K562 (cell line): ENCODE results near the gene SIRT2. TPM values are rescaled to one million over a fixed set of nuclear protein-coding genes. Genes with fewer than 3 reads are reported as not detected.

Experiments
- ATAC-seq: fragments of 200-7000 bp; cut with Tn5 transposase; 3 replicates; pipeline ENCODE4 v1.9.1; 2020; ENCODE audit warnings: moderate library complexity
- BruUV-seq: library from RNA; stranded (reverse); fragments of 400-500 nt; replicated peaks from 2 replicates; lab custom pipeline; 2021; lab: Mats Ljungman, UMichigan
- CTCF ChIA-PET: fragments of 300-600 bp; formaldehyde crosslinking; extraction: SDS; loops from one replicate; lab custom pipeline; 2021; ENCODE audit warnings: low intra/inter-chr PET ratio; lab: Yijun Ruan, JAX
- POLR2A ChIA-PET: fragments of 300-600, 350-650 bp; sonication (Branson Sonifier 250); formaldehyde crosslinking; extraction: SDS; loops from one replicate; lab custom pipeline; 2021; ENCODE audit warnings: antibody characterized with exemption, inconsistent platforms; lab: Yijun Ruan, JAX
- DNase-seq, 4 experiments: peaks; one replicate each; pipeline versions ENCODE4 v3.0.0 to v3.0.0-alpha.2; 2011 to 2018; ENCODE audit warnings: low spot score in 3 of 4, mixed read lengths in 3 of 4; ENCODE audit errors: extremely low read depth in 1 of 4
- FAIRE-seq: peaks from 2 replicates; lab custom pipeline; 2011; peaks lifted over from hg19 to GRCh38; lab: Jason Lieb, UNC
- H2AFZ ChIP-seq: 2 replicates; pipeline ENCODE4 v1.6.0; 2011; ENCODE audit warnings: low read depth, low read length, control low read depth, inconsistent platforms
- H3K27ac ChIP-seq: fragments of 200-600 bp; 3 replicates; pipeline ENCODE4 v1.8.0; 2011; ENCODE audit warnings: low read depth, mild to moderate bottlenecking, control low read depth, inconsistent platforms, low read length, moderate library complexity, mixed read lengths; ENCODE audit errors: extremely low read depth
- H3K27me3 ChIP-seq, 2 experiments: fragments of 300-600 bp in 1 of 2; 2 replicates in 1 of 2; 3 replicates in 1 of 2; pipeline versions ENCODE4 v1.6.0 to v1.8.0; 2011; ENCODE audit warnings: inconsistent platforms in 2 of 2, low read length in 2 of 2, mild to moderate bottlenecking in 1 of 2, mixed read lengths in 1 of 2, moderate library complexity in 1 of 2; ENCODE audit not compliant: control insufficient read depth in 2 of 2, insufficient read depth in 2 of 2
- H3K36me3 ChIP-seq: fragments of 300-600 bp; 3 replicates; pipeline ENCODE4 v1.8.0; 2011; ENCODE audit warnings: mild to moderate bottlenecking, low read length, inconsistent platforms; ENCODE audit not compliant: control insufficient read depth, insufficient read depth
- H3K4me1 ChIP-seq, 2 experiments: fragments of 200-600 bp in 1 of 2; replicated peaks in 1 of 2; 2 replicates in 1 of 2; 3 replicates in 1 of 2; pipeline versions ENCODE4 v1.5.1 to v1.8.0; 2011; ENCODE audit warnings: inconsistent platforms in 2 of 2, low read length in 2 of 2, mild to moderate bottlenecking in 1 of 2, mixed read lengths in 1 of 2, moderate library complexity in 1 of 2; ENCODE audit not compliant: control insufficient read depth in 2 of 2, insufficient read depth in 2 of 2
- H3K4me2 ChIP-seq: 2 replicates; pipeline ENCODE4 v1.6.1; 2011; ENCODE audit warnings: low read length, control low read depth, inconsistent platforms, mixed read lengths; ENCODE audit not compliant: insufficient read depth
- H3K4me3 ChIP-seq: fragments of 200-600 bp; sonication (generic), shearing (Covaris generic); 2 replicates; pipeline ENCODE4 v1.5.1; 2016; ENCODE audit warnings: control low read depth, inconsistent platforms
- H3K79me2 ChIP-seq: fragments of 200-600 bp; 3 replicates; pipeline ENCODE4 v1.8.0; 2011; ENCODE audit warnings: low read length, inconsistent platforms; ENCODE audit not compliant: control insufficient read depth, insufficient read depth
- H3K9ac ChIP-seq, 2 experiments: 2 replicates each; pipeline versions ENCODE4 v1.6.0 to v1.6.1; 2011; ENCODE audit warnings: low read depth in 2 of 2, low read length in 2 of 2, control low read depth in 1 of 2, inconsistent platforms in 1 of 2, mild to moderate bottlenecking in 1 of 2, mixed read lengths in 1 of 2; ENCODE audit not compliant: insufficient read depth in 1 of 2
- H3K9me1 ChIP-seq: one replicate; pipeline ENCODE4 v1.6.0; 2011; ENCODE audit warnings: inconsistent platforms, mild to moderate bottlenecking, low read length, moderate library complexity; ENCODE audit not compliant: control insufficient read depth, insufficient read depth
- H3K9me3 ChIP-seq: replicated peaks from 2 replicates; pipeline ENCODE4 v1.5.1; 2011; ENCODE audit warnings: low read depth, low read length, inconsistent platforms; ENCODE audit not compliant: control insufficient read depth, insufficient read depth
- H4K20me1 ChIP-seq: replicated peaks from 2 replicates; pipeline ENCODE4 v1.6.1; 2011; ENCODE audit warnings: low read length, inconsistent platforms, mixed read lengths; ENCODE audit not compliant: control insufficient read depth, insufficient read depth
- ARHGAP35 ChIP-seq: fragments of 450-650 bp; IDR thresholded peaks from 2 replicates; pipeline ENCODE4 v1.6.1; 2018; ENCODE audit not compliant: partially characterized antibody
- FIP1L1 ChIP-seq: fragments of 200-400 bp; formaldehyde crosslinking; IDR thresholded peaks from 2 replicates; pipeline ENCODE4 v1.6.1; 2018; ENCODE audit warnings: mild to moderate bottlenecking, low read depth, low read length; ENCODE audit not compliant: poor library complexity, severe bottlenecking
- HDGF ChIP-seq: fragments of 450-650 bp; IDR thresholded peaks from 2 replicates; pipeline ENCODE4 v1.6.1; 2016
- NR1H2 ChIP-seq: sonication (generic); formaldehyde crosslinking; IDR thresholded peaks from 2 replicates; pipeline ENCODE4 v1.4.0; 2020; ENCODE audit warnings: mild to moderate bottlenecking, missing genetic modification reagents
- NR2F6 ChIP-seq: fragments of 450-650 bp; formaldehyde crosslinking; IDR thresholded peaks from 2 replicates; pipeline ENCODE4 v1.4.0; 2020; ENCODE audit warnings: mild to moderate bottlenecking
- POLR2B ChIP-seq: fragments of 450-650 bp; IDR thresholded peaks from 2 replicates; pipeline ENCODE4 v1.6.1; 2018; ENCODE audit warnings: low read depth; ENCODE audit not compliant: partially characterized antibody
- SMARCA4 ChIP-seq: fragments of 450-650 bp; IDR thresholded peaks from 2 replicates; pipeline ENCODE4 v1.6.1; 2016
- SMARCE1 ChIP-seq: fragments of 450-650 bp; IDR thresholded peaks from 2 replicates; pipeline ENCODE4 v1.7.1; 2016; ENCODE audit warnings: mild to moderate bottlenecking
- ZBTB7A ChIP-seq: IDR thresholded peaks from 2 replicates; pipeline ENCODE4 v1.6.1; 2011; ENCODE audit warnings: low read depth, mild to moderate bottlenecking, low read length, moderate library complexity, borderline replicate concordance; ENCODE audit not compliant: control insufficient read depth
- ZNF12 ChIP-seq: sonication (generic); formaldehyde crosslinking; IDR thresholded peaks from 2 replicates; pipeline ENCODE4 v1.4.0; 2020; ENCODE audit warnings: mild to moderate bottlenecking, missing genetic modification reagents
- WGBS: fragments of 100-300 bp; shearing (Covaris generic); methylation state at CpG from one replicate; pipeline ENCODE4 v1.1.6; 2016; ENCODE audit warnings: low coverage, mixed read lengths; ENCODE audit not compliant: insufficient coverage; ENCODE audit errors: missing lambda C conversion rate; 5-methylcytosine and 5-hydroxymethylcytosine counted together
- in situ Hi-C: fragments of 300-500 bp; cut with MboI; formaldehyde crosslinking; loops from 4 replicates; pipeline ENCODE4 v1.15.0; 2018; ENCODE audit warnings: inconsistent platforms, mixed read lengths
- intact Hi-C: fragments of 100-400 bp; cut with micrococcal nuclease; formaldehyde crosslinking; loops from 2 replicates; pipeline ENCODE4 v1.14.2; 2022
- polyA plus RNA-seq, 8 experiments: library from polyadenylated mRNA; depleted of rRNA in 4 of 8; stranded (reverse) in 5 of 8; unstranded in 3 of 8; fragments of >200 nt; fragmentation: Nextera tagmentation in 2 of 8; fragmentation: Illumina TruSeq in 1 of 8; extraction: Ambion mirVana in 2 of 8; extraction: Trizol in 1 of 8; gene quantifications; 2 replicates each; pipeline versions ENCODE4 v1.2.1 to v1.2.3, GENCODE V29; 2011 to 2014; ENCODE audit warnings: inconsistent platforms in 1 of 8, missing spikeins in 1 of 8
- total RNA-seq, 7 experiments: library from RNA; depleted of rRNA in 6 of 7; stranded (reverse); fragments of >200 nt in 6 of 7; fragmentation: Illumina TruSeq in 2 of 7; extraction: Trizol in 2 of 7; gene quantifications; 2 replicates each; pipeline versions ENCODE4 v1.2.1 to v1.2.3, GENCODE V29; 2011 to 2021; ENCODE audit warnings: low replicate concordance in 1 of 7
- TF ChIP-seq, protein P1 (sequence below), 2 experiments: fragments of 450-650 bp; IDR thresholded peaks; 2 replicates each; pipeline ENCODE4 v1.6.1; 2016
- TF ChIP-seq, protein P2 (sequence below): fragments of 250-450 bp; sonication (Bioruptor Pico); IDR thresholded peaks from 2 replicates; pipeline ENCODE4 v1.9.0; 2021; ENCODE audit warnings: mild to moderate bottlenecking, inconsistent platforms
- TF ChIP-seq, protein P3 (sequence below): fragments of 200-800 bp; sonication (Bioruptor generic); IDR thresholded peaks from 2 replicates; pipeline ENCODE4 v1.6.1; 2016; ENCODE audit warnings: missing genetic modification characterization, missing compliant biosample characterization

Gene SIRT2
- total and polyA plus RNA-seq, 9 of the 15 experiments (the other 6 are each of a cell fraction or from before 2014, with no cell fraction given): 2.3 to 35.2 (median 22.9) TPM

DNA sequence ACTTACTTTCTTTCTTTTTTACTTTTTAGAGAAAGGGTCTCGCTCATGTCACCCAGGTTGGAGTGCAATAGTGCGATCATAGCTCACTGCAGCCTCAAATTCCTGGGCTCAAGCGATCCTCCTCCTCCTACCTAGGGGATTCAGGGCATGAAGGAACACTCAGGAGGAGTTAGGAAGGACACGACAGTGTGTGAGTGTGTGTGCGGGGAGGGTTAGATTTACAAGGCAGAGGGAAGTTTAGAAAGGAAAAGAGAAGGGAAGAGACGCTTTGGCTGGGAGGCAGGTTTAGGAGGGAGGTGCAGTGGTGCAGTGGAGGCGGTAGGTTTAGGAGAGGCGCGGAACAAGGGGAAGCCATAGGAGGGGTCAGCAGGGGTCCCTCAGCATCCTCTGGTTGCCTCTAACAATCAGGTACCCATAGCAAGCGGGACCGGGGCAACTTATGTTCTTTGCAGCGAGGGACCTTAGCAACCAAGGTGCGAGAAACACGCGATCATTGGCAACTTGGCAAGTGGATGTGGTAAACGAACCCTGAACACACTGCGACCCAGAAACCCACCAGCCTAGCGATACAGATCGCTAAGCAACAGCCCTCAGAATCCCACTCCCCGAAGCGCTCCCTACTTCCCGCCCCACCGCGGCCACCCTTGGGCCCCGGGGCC is 501 bp downstream of the SIRT2 start:
- BruUV-seq: TSS peak; percentile 53
- in situ Hi-C loops: no loop called here
- H3K9me1 ChIP-seq: no peaks in the 10 kb centered on the region
- H3K4me2 ChIP-seq: peak overlapping the region; percentile 85
- CTCF ChIA-PET: no interaction called here
- peaks cover 30% of the 10 kb centered on the region for H3K79me2 ChIP-seq
- H3K27me3 ChIP-seq: no peaks in the 10 kb centered on the region
- 7% methylated on average over 20 of the region's 25 CpGs for WGBS
- intact Hi-C loops: loop anchor here (1.0 kb wide), 1 partner anchor 31 kb away; the partner anchor contains the start of genes MRPS12 and SARS2
- H3K36me3 ChIP-seq: no peaks in the 10 kb centered on the region
- H3K27ac ChIP-seq: peak overlapping the region; percentile 66
- no peaks in the 10 kb centered on the region for H4K20me1 ChIP-seq
- ATAC-seq: peak; percentile 3; the same call in 1 of the 3 replicates
- DNase-seq: no peak
- H3K4me1 ChIP-seq: peaks cover 11 to 28% of the 10 kb centered on the region in 2 experiments
- peak overlapping the region; percentile 85 for H3K4me3 ChIP-seq
- POLR2A ChIA-PET: no interaction called here
- H3K9me3 ChIP-seq: no peaks in the 10 kb centered on the region
- peak overlapping the region; percentile 85 for H2AFZ ChIP-seq
- H3K9ac ChIP-seq: peak overlapping the region; percentile 76 to 96
- no peak for FAIRE-seq
- TF ChIP-seq, protein P1, sequence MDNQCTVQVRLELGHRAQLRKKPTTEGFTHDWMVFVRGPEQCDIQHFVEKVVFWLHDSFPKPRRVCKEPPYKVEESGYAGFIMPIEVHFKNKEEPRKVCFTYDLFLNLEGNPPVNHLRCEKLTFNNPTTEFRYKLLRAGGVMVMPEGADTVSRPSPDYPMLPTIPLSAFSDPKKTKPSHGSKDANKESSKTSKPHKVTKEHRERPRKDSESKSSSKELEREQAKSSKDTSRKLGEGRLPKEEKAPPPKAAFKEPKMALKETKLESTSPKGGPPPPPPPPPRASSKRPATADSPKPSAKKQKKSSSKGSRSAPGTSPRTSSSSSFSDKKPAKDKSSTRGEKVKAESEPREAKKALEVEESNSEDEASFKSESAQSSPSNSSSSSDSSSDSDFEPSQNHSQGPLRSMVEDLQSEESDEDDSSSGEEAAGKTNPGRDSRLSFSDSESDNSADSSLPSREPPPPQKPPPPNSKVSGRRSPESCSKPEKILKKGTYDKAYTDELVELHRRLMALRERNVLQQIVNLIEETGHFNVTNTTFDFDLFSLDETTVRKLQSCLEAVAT (IDR thresholded peaks at IDR 0.05): 0 out of 4 replicates have a peak, but pooled peaks of 1 of the 2 experiments have one; percentile 22
- TF ChIP-seq SMARCE1 (0 out of 2 replicates have a peak, but pooled peaks have one; percentile 24), SMARCA4 (0 out of 2 replicates have a peak, but pooled peaks have one; percentile 33), HDGF (peak; percentile 53; the same call in 1 of the 2 replicates), NR2F6 (CRISPR knock-in tag) (0 out of 2 replicates have a peak, but pooled peaks have one; percentile 29), ARHGAP35 (peak; percentile 49), POLR2B (peak; percentile 43), ZBTB7A (peak; percentile 39; the same call in 1 of the 2 replicates), ZNF12 (peak; percentile 24; the same call in 1 of the 2 replicates), FIP1L1 (peak; percentile 44), NR1H2 (0 out of 2 replicates have a peak, but pooled peaks have one; percentile 36)
- TF ChIP-seq, protein P2, sequence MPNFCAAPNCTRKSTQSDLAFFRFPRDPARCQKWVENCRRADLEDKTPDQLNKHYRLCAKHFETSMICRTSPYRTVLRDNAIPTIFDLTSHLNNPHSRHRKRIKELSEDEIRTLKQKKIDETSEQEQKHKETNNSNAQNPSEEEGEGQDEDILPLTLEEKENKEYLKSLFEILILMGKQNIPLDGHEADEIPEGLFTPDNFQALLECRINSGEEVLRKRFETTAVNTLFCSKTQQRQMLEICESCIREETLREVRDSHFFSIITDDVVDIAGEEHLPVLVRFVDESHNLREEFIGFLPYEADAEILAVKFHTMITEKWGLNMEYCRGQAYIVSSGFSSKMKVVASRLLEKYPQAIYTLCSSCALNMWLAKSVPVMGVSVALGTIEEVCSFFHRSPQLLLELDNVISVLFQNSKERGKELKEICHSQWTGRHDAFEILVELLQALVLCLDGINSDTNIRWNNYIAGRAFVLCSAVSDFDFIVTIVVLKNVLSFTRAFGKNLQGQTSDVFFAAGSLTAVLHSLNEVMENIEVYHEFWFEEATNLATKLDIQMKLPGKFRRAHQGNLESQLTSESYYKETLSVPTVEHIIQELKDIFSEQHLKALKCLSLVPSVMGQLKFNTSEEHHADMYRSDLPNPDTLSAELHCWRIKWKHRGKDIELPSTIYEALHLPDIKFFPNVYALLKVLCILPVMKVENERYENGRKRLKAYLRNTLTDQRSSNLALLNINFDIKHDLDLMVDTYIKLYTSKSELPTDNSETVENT (CRISPR knock-in tag): 0 out of 2 replicates have a peak, but pooled peaks have one; percentile 41
- TF ChIP-seq, protein P3, sequence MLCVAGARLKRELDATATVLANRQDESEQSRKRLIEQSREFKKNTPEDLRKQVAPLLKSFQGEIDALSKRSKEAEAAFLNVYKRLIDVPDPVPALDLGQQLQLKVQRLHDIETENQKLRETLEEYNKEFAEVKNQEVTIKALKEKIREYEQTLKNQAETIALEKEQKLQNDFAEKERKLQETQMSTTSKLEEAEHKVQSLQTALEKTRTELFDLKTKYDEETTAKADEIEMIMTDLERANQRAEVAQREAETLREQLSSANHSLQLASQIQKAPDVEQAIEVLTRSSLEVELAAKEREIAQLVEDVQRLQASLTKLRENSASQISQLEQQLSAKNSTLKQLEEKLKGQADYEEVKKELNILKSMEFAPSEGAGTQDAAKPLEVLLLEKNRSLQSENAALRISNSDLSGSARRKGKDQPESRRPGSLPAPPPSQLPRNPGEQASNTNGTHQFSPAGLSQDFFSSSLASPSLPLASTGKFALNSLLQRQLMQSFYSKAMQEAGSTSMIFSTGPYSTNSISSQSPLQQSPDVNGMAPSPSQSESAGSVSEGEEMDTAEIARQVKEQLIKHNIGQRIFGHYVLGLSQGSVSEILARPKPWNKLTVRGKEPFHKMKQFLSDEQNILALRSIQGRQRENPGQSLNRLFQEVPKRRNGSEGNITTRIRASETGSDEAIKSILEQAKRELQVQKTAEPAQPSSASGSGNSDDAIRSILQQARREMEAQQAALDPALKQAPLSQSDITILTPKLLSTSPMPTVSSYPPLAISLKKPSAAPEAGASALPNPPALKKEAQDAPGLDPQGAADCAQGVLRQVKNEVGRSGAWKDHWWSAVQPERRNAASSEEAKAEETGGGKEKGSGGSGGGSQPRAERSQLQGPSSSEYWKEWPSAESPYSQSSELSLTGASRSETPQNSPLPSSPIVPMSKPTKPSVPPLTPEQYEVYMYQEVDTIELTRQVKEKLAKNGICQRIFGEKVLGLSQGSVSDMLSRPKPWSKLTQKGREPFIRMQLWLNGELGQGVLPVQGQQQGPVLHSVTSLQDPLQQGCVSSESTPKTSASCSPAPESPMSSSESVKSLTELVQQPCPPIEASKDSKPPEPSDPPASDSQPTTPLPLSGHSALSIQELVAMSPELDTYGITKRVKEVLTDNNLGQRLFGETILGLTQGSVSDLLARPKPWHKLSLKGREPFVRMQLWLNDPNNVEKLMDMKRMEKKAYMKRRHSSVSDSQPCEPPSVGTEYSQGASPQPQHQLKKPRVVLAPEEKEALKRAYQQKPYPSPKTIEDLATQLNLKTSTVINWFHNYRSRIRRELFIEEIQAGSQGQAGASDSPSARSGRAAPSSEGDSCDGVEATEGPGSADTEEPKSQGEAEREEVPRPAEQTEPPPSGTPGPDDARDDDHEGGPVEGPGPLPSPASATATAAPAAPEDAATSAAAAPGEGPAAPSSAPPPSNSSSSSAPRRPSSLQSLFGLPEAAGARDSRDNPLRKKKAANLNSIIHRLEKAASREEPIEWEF (CRISPR knock-in tag): no peak
